Ascending aorta (tissue), 2 donors: ENCODE results near the gene COL15A1. TPM values are rescaled to one million over a fixed set of nuclear protein-coding genes. Genes with fewer than 3 reads are reported as not detected.
"Not testable (repeated sequence)": the region's sequence is repeated elsewhere in the genome, so short reads cannot be mapped to it uniquely, and the experiment has no call there.

ENCODE experiments used
- DNase-seq, 2 donors: peaks; one replicate each; pipeline ENCODE4 v3.0.0-alpha.2; 2019; ENCODE audit warnings: low spot score in 2 of 2
- H3K27ac ChIP-seq, 2 donors: fragments of 200-600 bp; sonication (generic); one replicate each; pipeline ENCODE4 v1.5.1; 2016 to 2017; ENCODE audit warnings: mild to moderate bottlenecking in 1 of 2
- H3K27me3 ChIP-seq: fragments of 200-600 bp; sonication (generic); one replicate; pipeline ENCODE4 v1.5.1; 2017
- H3K36me3 ChIP-seq, 2 donors: fragments of 200-600 bp; sonication (generic); one replicate each; pipeline ENCODE4 v1.5.1; 2016
- H3K4me1 ChIP-seq, 2 donors: fragments of 200-600 bp; sonication (generic); one replicate each; pipeline ENCODE4 v1.5.1; 2016 to 2017; ENCODE audit warnings: mild to moderate bottlenecking in 1 of 2
- H3K4me3 ChIP-seq, 2 donors: fragments of 200-600 bp; sonication (generic); one replicate each; pipeline ENCODE4 v1.5.1; 2016 to 2017; ENCODE audit warnings: mild to moderate bottlenecking in 1 of 2
- H3K9me3 ChIP-seq, 2 donors: fragments of 200-600 bp; sonication (generic); one replicate each; pipeline ENCODE4 v1.5.1; 2016
- CTCF ChIP-seq, 3 experiments: fragments of 200-600 bp in 2 of 3; fragments of 450-650 bp in 1 of 3; sonication (generic) in 2 of 3; IDR thresholded peaks; one replicate each; pipeline ENCODE4 v1.5.1; 2016 to 2019; ENCODE audit warnings: antibody characterized with exemption in 3 of 3, mild to moderate bottlenecking in 1 of 3, moderate library complexity in 1 of 3
- intact Hi-C: fragments of 100-400 bp; cut with DNase I; formaldehyde crosslinking; loops from one replicate; pipeline ENCODE4 v1.15.1; 2023
- total RNA-seq: library from RNA; depleted of rRNA; stranded (reverse); fragments of >200 nt; gene quantifications from one replicate; pipeline ENCODE4 v1.1.0, GENCODE V29; 2016

Gene COL15A1
- total RNA-seq, 1 donor from 2014 or later = 58.6 TPM

GRCh38 chr9:98909935-98910334 lies 33.8 kb upstream of the COL15A1 start:
- H3K4me1 ChIP-seq = no peaks in the 10 kb centered on the region
- no peaks in the 10 kb centered on the region for H3K36me3 ChIP-seq
- no peaks in the 10 kb centered on the region for H3K27me3 ChIP-seq
- TF ChIP-seq CTCF (IDR thresholded peaks at IDR 0.05) = no peak
- no peak for DNase-seq
- H3K9me3 ChIP-seq = no peaks in the 10 kb centered on the region
- intact Hi-C loops = no loop called here
- no peak overlapping the region for H3K27ac ChIP-seq
- no peak overlapping the region for H3K4me3 ChIP-seq

- intact Hi-C loops = no loop called here
- Histone ChIP-seq H3K4me1 (no peaks in the 10 kb centered on the region), H3K4me3 (no peak overlapping the region), H3K36me3 (no peaks in the 10 kb centered on the region), H3K27ac (no peak overlapping the region), H3K27me3 (no peaks in the 10 kb centered on the region), H3K9me3 (no peaks in the 10 kb centered on the region)
- no peak for TF ChIP-seq CTCF (IDR thresholded peaks at IDR 0.05)
- no peak for DNase-seq
These were observed 32.7 kb upstream of the COL15A1 start for GRCh38 chr9:98911042-98911441.

- H3K4me1 ChIP-seq, H3K4me3 ChIP-seq, H3K9me3 ChIP-seq, H3K27ac ChIP-seq, intact Hi-C loops, DNase-seq, H3K27me3 ChIP-seq, H3K36me3 ChIP-seq: not testable (repeated sequence)
These were observed 32.0 kb upstream of the COL15A1 start for GRCh38 chr9:98911738-98912137.

GRCh38 chr9:98912450-98912849 lies 31.3 kb upstream of the COL15A1 start:
- H3K4me3 ChIP-seq = no peak overlapping the region

GRCh38 chr9:98913044-98913443 lies 30.7 kb upstream of the COL15A1 start:
- Histone ChIP-seq H3K27me3 (no peaks in the 10 kb centered on the region), H3K9me3 (no peaks in the 10 kb centered on the region), H3K27ac (no peak overlapping the region), H3K4me1 (no peaks in the 10 kb centered on the region), H3K4me3 (no peak overlapping the region), H3K36me3 (no peaks in the 10 kb centered on the region)
- intact Hi-C loops = no loop called here
- TF ChIP-seq CTCF (IDR thresholded peaks at IDR 0.05) = no peak
- DNase-seq = no peak

More at GRCh38 chr9:98912450-98912849, 31.3 kb upstream of the COL15A1 start:
- Histone ChIP-seq H3K9me3 (no peaks in the 10 kb centered on the region), H3K27me3 (no peaks in the 10 kb centered on the region), H3K4me1 (no peaks in the 10 kb centered on the region), H3K27ac (no peak overlapping the region), H3K36me3 (no peaks in the 10 kb centered on the region)
- intact Hi-C loops = no loop called here
- TF ChIP-seq CTCF (IDR thresholded peaks at IDR 0.05) = no peak
- DNase-seq = no peak

- TF ChIP-seq CTCF (IDR thresholded peaks at IDR 0.05) = no peak
- intact Hi-C loops = no loop called here
- Histone ChIP-seq H3K27me3 (no peaks in the 10 kb centered on the region), H3K4me3 (no peak overlapping the region), H3K9me3 (no peaks in the 10 kb centered on the region), H3K4me1 (no peaks in the 10 kb centered on the region), H3K27ac (no peak overlapping the region), H3K36me3 (no peaks in the 10 kb centered on the region)
- no peak for DNase-seq
These were observed 30.0 kb upstream of the COL15A1 start for GRCh38 chr9:98913705-98914104.
